Measurements from ENCODE around the gene INSIG1. TPM values are rescaled to one million over a fixed set of nuclear protein-coding genes. Genes with fewer than 3 reads are reported as not detected.

The INSIG1 gene
- total RNA-seq, 1 experiment from 2014 or later, result 53.4 TPM

GRCh38 chr7:155280446-155281397 is 17.0 kb upstream of the INSIG1 start:
- intact Hi-C loops (cut with micrococcal nuclease; ENCODE audit: unreplicated experiment), result no loop called here
- POLR2A ChIA-PET (ENCODE audit: low non-redundant PET), result no interaction called here
- H3K4me3 ChIP-seq (ENCODE audit: low read depth, low read length, poor library complexity, severe bottlenecking), result no peak overlapping the region
- H3K4me1 ChIP-seq (ENCODE audit: insufficient read depth, low read length, poor library complexity, severe bottlenecking), result peaks cover 6% of the 10 kb centered on the region
- H3K9me3 ChIP-seq (ENCODE audit: low read depth, low read length, poor library complexity, severe bottlenecking), result no peaks in the 10 kb centered on the region
- BruUV-seq (replicated peaks), result no TSS peak
- TF ChIP-seq, protein P1, sequence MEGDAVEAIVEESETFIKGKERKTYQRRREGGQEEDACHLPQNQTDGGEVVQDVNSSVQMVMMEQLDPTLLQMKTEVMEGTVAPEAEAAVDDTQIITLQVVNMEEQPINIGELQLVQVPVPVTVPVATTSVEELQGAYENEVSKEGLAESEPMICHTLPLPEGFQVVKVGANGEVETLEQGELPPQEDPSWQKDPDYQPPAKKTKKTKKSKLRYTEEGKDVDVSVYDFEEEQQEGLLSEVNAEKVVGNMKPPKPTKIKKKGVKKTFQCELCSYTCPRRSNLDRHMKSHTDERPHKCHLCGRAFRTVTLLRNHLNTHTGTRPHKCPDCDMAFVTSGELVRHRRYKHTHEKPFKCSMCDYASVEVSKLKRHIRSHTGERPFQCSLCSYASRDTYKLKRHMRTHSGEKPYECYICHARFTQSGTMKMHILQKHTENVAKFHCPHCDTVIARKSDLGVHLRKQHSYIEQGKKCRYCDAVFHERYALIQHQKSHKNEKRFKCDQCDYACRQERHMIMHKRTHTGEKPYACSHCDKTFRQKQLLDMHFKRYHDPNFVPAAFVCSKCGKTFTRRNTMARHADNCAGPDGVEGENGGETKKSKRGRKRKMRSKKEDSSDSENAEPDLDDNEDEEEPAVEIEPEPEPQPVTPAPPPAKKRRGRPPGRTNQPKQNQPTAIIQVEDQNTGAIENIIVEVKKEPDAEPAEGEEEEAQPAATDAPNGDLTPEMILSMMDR (conservative IDR thresholded peaks at IDR 0.05; ENCODE audit: low read depth, low read length), result no peak
- no peak for TF ChIP-seq EZH2 (IDR thresholded peaks at IDR 0.05; ENCODE audit: borderline replicate concordance, low read depth, low read length, poor library complexity, severe bottlenecking)
- CTCF ChIA-PET, result no interaction called here
- no peaks in the 10 kb centered on the region for H3K36me3 ChIP-seq (ENCODE audit: insufficient read depth, low read length, poor library complexity, severe bottlenecking)
- DNase-seq (ENCODE audit: low spot score), result no peak
- peaks cover 6% of the 10 kb centered on the region for H3K27me3 ChIP-seq (replicated peaks; ENCODE audit: insufficient read depth, low read depth, low read length, poor library complexity)
- no peak overlapping the region for H3K27ac ChIP-seq (ENCODE audit: low read depth, low read length, poor library complexity, severe bottlenecking)

DNA sequence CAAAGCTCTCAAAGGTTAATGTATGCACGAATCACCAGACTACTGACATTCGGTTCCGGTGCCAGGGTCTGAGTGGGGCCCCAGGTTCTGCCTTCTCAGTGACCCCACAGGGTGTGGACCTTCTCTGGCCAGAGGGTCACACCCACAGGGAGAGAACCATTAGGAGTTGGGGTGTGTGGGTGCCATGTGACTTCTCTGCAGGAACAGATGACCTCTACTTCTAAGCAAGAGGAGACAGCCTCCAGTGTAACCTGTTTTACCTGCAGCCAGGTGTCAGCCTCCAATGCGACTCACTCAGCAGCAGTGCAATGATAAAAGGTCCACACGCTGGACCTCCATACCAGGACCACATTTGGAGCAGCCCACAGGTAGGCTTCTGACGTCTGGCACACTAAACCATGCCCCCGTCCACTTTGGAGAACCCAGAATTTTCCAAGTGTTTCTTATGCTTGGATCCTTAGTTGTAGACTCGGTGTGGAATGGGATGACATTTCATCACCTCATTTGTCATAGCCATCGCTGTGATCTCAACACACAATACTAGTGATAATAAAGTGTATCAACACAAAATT is 16.2 kb upstream of the INSIG1 start:
- Histone ChIP-seq H3K9me3 (ENCODE audit: low read depth, low read length, poor library complexity, severe bottlenecking) (no peaks in the 10 kb centered on the region), H3K27ac (ENCODE audit: low read depth, low read length, poor library complexity, severe bottlenecking) (no peak overlapping the region), H3K4me1 (ENCODE audit: insufficient read depth, low read length, poor library complexity, severe bottlenecking) (peaks cover 6% of the 10 kb centered on the region), H3K4me3 (ENCODE audit: low read depth, low read length, poor library complexity, severe bottlenecking) (no peak overlapping the region), H3K27me3 (replicated peaks; ENCODE audit: insufficient read depth, low read depth, low read length, poor library complexity) (peaks cover 6% of the 10 kb centered on the region), H3K36me3 (ENCODE audit: insufficient read depth, low read length, poor library complexity, severe bottlenecking) (no peaks in the 10 kb centered on the region)
- ChIA-PET POLR2A (ENCODE audit: low non-redundant PET) (no interaction called here), CTCF (no interaction called here)
- intact Hi-C loops (cut with micrococcal nuclease; ENCODE audit: unreplicated experiment), result no loop called here
- no peak for TF ChIP-seq EZH2 (IDR thresholded peaks at IDR 0.05; ENCODE audit: borderline replicate concordance, low read depth, low read length, poor library complexity, severe bottlenecking)
- TF ChIP-seq, protein P1 (conservative IDR thresholded peaks at IDR 0.05; ENCODE audit: low read depth, low read length), result no peak
- BruUV-seq (replicated peaks), result no TSS peak
- no peak for DNase-seq (ENCODE audit: low spot score)

GRCh38 chr7:155282671-155283070 is 15.0 kb upstream of the INSIG1 start:
- intact Hi-C loops (cut with micrococcal nuclease; ENCODE audit: unreplicated experiment), result no loop called here
- H3K4me3 ChIP-seq (ENCODE audit: low read depth, low read length, poor library complexity, severe bottlenecking), result no peak overlapping the region
- no peak overlapping the region for H3K27ac ChIP-seq (ENCODE audit: low read depth, low read length, poor library complexity, severe bottlenecking)
- H3K27me3 ChIP-seq (replicated peaks; ENCODE audit: insufficient read depth, low read depth, low read length, poor library complexity), result peaks cover under 1% of the 10 kb centered on the region
- no peaks in the 10 kb centered on the region for H3K36me3 ChIP-seq (ENCODE audit: insufficient read depth, low read length, poor library complexity, severe bottlenecking)
- H3K9me3 ChIP-seq (ENCODE audit: low read depth, low read length, poor library complexity, severe bottlenecking), result no peaks in the 10 kb centered on the region
- H3K4me1 ChIP-seq (ENCODE audit: insufficient read depth, low read length, poor library complexity, severe bottlenecking), result peaks cover 6% of the 10 kb centered on the region
- ChIA-PET POLR2A (ENCODE audit: low non-redundant PET) (no interaction called here), CTCF (no interaction called here)
- peak; percentile 12 for DNase-seq (ENCODE audit: low spot score)
- no TSS peak for BruUV-seq (replicated peaks)
- TF ChIP-seq, protein P1 (conservative IDR thresholded peaks at IDR 0.05; ENCODE audit: low read depth, low read length), result no peak
- no peak for TF ChIP-seq EZH2 (IDR thresholded peaks at IDR 0.05; ENCODE audit: borderline replicate concordance, low read depth, low read length, poor library complexity, severe bottlenecking)
